B cell (primary cell): ENCODE results near the gene FRK. TPM values are rescaled to one million over a fixed set of nuclear protein-coding genes. Genes with fewer than 3 reads are reported as not detected.
A peak's percentile ranks its signal among the peaks of the same experiment; 100 is the strongest.

Source experiments
- ATAC-seq: fragments of 200-7000 bp; cut with Tn5 transposase; one replicate; pipeline ENCODE4 v1.10.0; 2021; ENCODE audit warnings: low read depth, mild to moderate bottlenecking, moderate number of reproducible peaks, moderate library complexity
- CTCF ChIA-PET: fragments of 350-600 bp; sonication (Branson Sonifier 250); formaldehyde crosslinking; loops from one replicate; lab custom pipeline; 2021; ENCODE audit warnings: antibody characterized with exemption, inconsistent platforms; lab: Charles Lee
- POLR2A ChIA-PET: fragments of 350-600 bp; sonication (Branson Sonifier 250); formaldehyde crosslinking; loops from one replicate; lab custom pipeline; 2021; ENCODE audit warnings: antibody characterized with exemption; lab: Charles Lee
- DNase-seq: peaks from one replicate; pipeline ENCODE4 v3.0.0; 2013
- H2AFZ ChIP-seq: 2 replicates; pipeline ENCODE4 v1.6.1; 2012; ENCODE audit warnings: mild to moderate bottlenecking, low read depth, low read length; ENCODE audit not compliant: insufficient read depth, poor library complexity, severe bottlenecking
- H3K27ac ChIP-seq, 2 donors: 1 replicate in 1 of 2; 2 replicates in 1 of 2; pipeline ENCODE4 v1.5.1; 2012 to 2013; ENCODE audit warnings: low read length in 2 of 2, mild to moderate bottlenecking in 2 of 2, moderate library complexity in 1 of 2
- H3K27me3 ChIP-seq, 4 experiments: fragments of 200-600 bp in 1 of 4; sonication (generic) in 1 of 4; replicated peaks in 1 of 4; 1 replicate in 2 of 4; 2 replicates in 2 of 4; pipeline versions ENCODE4 v1.6.1 to v1.7.0; 2013 to 2016; ENCODE audit warnings: low read length in 3 of 4, mild to moderate bottlenecking in 2 of 4, mixed read lengths in 1 of 4, moderate library complexity in 1 of 4; ENCODE audit not compliant: insufficient read depth in 4 of 4, control insufficient read depth in 3 of 4; ENCODE audit errors: control extremely low read depth in 1 of 4
- H3K36me3 ChIP-seq, 2 experiments: replicated peaks in 1 of 2; 1 replicate in 1 of 2; 2 replicates in 1 of 2; pipeline versions ENCODE4 v1.6.1 to v1.7.1; 2013; ENCODE audit warnings: low read length in 1 of 2; ENCODE audit not compliant: insufficient read depth in 2 of 2, control insufficient read depth in 1 of 2; ENCODE audit errors: control extremely low read depth in 1 of 2, extremely low read depth in 1 of 2
- H3K4me1 ChIP-seq, 2 donors: fragments of 200-600 bp in 1 of 2; sonication (generic) in 1 of 2; 1 replicate in 1 of 2; 2 replicates in 1 of 2; pipeline versions ENCODE4 v1.5.1 to v1.6.1; 2013 to 2017; ENCODE audit warnings: low read length in 2 of 2; ENCODE audit not compliant: control insufficient read depth in 2 of 2, insufficient read depth in 2 of 2
- H3K4me2 ChIP-seq: replicated peaks from 2 replicates; pipeline ENCODE3; 2012; ENCODE audit warnings: mild to moderate bottlenecking, low read depth, low read length; ENCODE audit not compliant: poor library complexity, severe bottlenecking
- H3K4me3 ChIP-seq, 5 experiments: fragments of 200-600 bp in 1 of 5; sonication (generic) in 1 of 5; 1 replicate in 3 of 5; 2 replicates in 2 of 5; pipeline versions ENCODE4 v1.5.1 to v1.7.0; 2011 to 2016; ENCODE audit warnings: low read length in 4 of 5, mild to moderate bottlenecking in 4 of 5, low read depth in 2 of 5, control low read depth in 1 of 5, moderate library complexity in 1 of 5; ENCODE audit not compliant: insufficient read depth in 1 of 5; ENCODE audit errors: control extremely low read depth in 1 of 5, extremely low read depth in 1 of 5
- H3K79me2 ChIP-seq: fragments of 200-600 bp; sonication (generic); one replicate; pipeline ENCODE4 v1.6.0; 2016; ENCODE audit warnings: low read length; ENCODE audit not compliant: control insufficient read depth, insufficient read depth
- H3K9ac ChIP-seq: fragments of 200-600 bp; sonication (generic); 2 replicates; pipeline ENCODE4 v1.6.1; 2017; ENCODE audit warnings: mild to moderate bottlenecking, low read length, moderate library complexity
- H3K9me3 ChIP-seq, 3 donors: one replicate each; pipeline versions ENCODE4 v1.6.1 to v1.7.1; 2013; ENCODE audit warnings: low read length in 2 of 3; ENCODE audit not compliant: control insufficient read depth in 2 of 3, insufficient read depth in 1 of 3; ENCODE audit errors: control extremely low read depth in 1 of 3
- H4K20me1 ChIP-seq: 2 replicates; pipeline ENCODE4 v1.6.0; 2012; ENCODE audit warnings: mild to moderate bottlenecking, low read length; ENCODE audit not compliant: insufficient read depth, control insufficient read depth, poor library complexity, severe bottlenecking
- H3K27ac Mint-ChIP-seq: one replicate; pipeline ENCODE4 v1.8.0; 2021; ENCODE audit warnings: mixed read lengths
- H3K27me3 Mint-ChIP-seq: one replicate; pipeline ENCODE4 v1.8.0; 2021; ENCODE audit warnings: mixed read lengths
- H3K4me1 Mint-ChIP-seq: one replicate; pipeline ENCODE4 v1.8.0; 2021; ENCODE audit warnings: mixed read lengths
- H3K4me3 Mint-ChIP-seq: one replicate; pipeline ENCODE4 v1.8.0; 2021; ENCODE audit warnings: mixed read lengths
- H3K9me3 Mint-ChIP-seq: one replicate; pipeline ENCODE4 v1.8.0; 2022; ENCODE audit warnings: mixed read lengths; ENCODE audit not compliant: insufficient read depth
- EZH2 ChIP-seq: IDR thresholded peaks from 2 replicates; pipeline ENCODE4 v1.6.1; 2012; ENCODE audit warnings: borderline replicate concordance, low read depth, mild to moderate bottlenecking, moderate library complexity, low read length; ENCODE audit not compliant: insufficient read depth, poor library complexity, severe bottlenecking
- WGBS: methylation state at CpG from one replicate; pipeline ENCODE4 v1.1.5; 2013; ENCODE audit warnings: missing lambda C conversion rate; ENCODE audit not compliant: insufficient coverage; 5-methylcytosine and 5-hydroxymethylcytosine counted together
- intact Hi-C: fragments of 100-400 bp; cut with micrococcal nuclease; formaldehyde crosslinking; loops from one replicate; pipeline ENCODE4 v1.10.0; 2022
- polyA plus RNA-seq: library from polyadenylated mRNA; depleted of rRNA; stranded (reverse); fragments of >200 nt; gene quantifications from 2 replicates; pipeline ENCODE4 v1.2.3, GENCODE V29; 2012
- total RNA-seq, 2 donors: library from RNA; stranded (reverse); fragments of 120-200 nt in 1 of 2; gene quantifications; 1 replicate in 1 of 2; 2 replicates in 1 of 2; pipeline versions ENCODE4 v1.2.3 to v1.2.4, GENCODE V29; 2013 to 2022
- TF ChIP-seq, protein P1 (sequence below): fragments of 200-600 bp; IDR thresholded peaks from one replicate; pipeline ENCODE4 v1.8.0; 2022; ENCODE audit warnings: antibody characterized with exemption, mild to moderate bottlenecking

FRK gene
- total and polyA plus RNA-seq, 2 donors (not counting 1 experiment from before 2014, with no cell fraction given) = 0.01 to 0.07 TPM

- no peaks in the 10 kb centered on the region for H3K27me3 ChIP-seq
- H3K79me2 ChIP-seq = peaks cover 39% of the 10 kb centered on the region
- H3K9me3 ChIP-seq = peaks cover 0 to 9% (median 8%) of the 10 kb centered on the region in 3 donors
- H2AFZ ChIP-seq = peak within 1 kb of the TSS; percentile 89
- peak; percentile 89 for ATAC-seq
- peaks cover 23 to 25% of the 10 kb centered on the region in 2 donors for H3K4me1 ChIP-seq
- peak; percentile 91 for DNase-seq
- TF ChIP-seq, protein P1, sequence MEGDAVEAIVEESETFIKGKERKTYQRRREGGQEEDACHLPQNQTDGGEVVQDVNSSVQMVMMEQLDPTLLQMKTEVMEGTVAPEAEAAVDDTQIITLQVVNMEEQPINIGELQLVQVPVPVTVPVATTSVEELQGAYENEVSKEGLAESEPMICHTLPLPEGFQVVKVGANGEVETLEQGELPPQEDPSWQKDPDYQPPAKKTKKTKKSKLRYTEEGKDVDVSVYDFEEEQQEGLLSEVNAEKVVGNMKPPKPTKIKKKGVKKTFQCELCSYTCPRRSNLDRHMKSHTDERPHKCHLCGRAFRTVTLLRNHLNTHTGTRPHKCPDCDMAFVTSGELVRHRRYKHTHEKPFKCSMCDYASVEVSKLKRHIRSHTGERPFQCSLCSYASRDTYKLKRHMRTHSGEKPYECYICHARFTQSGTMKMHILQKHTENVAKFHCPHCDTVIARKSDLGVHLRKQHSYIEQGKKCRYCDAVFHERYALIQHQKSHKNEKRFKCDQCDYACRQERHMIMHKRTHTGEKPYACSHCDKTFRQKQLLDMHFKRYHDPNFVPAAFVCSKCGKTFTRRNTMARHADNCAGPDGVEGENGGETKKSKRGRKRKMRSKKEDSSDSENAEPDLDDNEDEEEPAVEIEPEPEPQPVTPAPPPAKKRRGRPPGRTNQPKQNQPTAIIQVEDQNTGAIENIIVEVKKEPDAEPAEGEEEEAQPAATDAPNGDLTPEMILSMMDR = peak; percentile 52
- no peak for TF ChIP-seq EZH2
- Mint-ChIP-seq H3K4me1 (peaks cover 48% of the 10 kb centered on the region), H3K9me3 (peaks cover 4% of the 10 kb centered on the region), H3K27ac (peak within 1 kb of the TSS; percentile 95), H3K27me3 (no peaks in the 10 kb centered on the region), H3K4me3 (peak within 1 kb of the TSS; percentile 98)
- H3K4me2 ChIP-seq = peak within 1 kb of the TSS; percentile 87
- peak within 1 kb of the TSS; percentile 92 for H3K9ac ChIP-seq
- peaks cover 33% of the 10 kb centered on the region for H4K20me1 ChIP-seq
- peak within 1 kb of the TSS; percentile 73 to 76 for H3K27ac ChIP-seq
- ChIA-PET POLR2A (interaction anchor here (0.6 to 1.5 kb wide), 5 partner anchors 82 to 470 kb away, joined by 3 to 9 read pairs (median 5); partner anchors contain the start of gene RWDD1), CTCF (interaction anchor here (1.2 to 3.2 kb wide), 9 partner anchors 9 to 544 kb away, joined by 3 to 38 read pairs (median 9); partner anchors contain the start of gene COL10A1)
- WGBS = under 1% methylated on average over 86 of the region's 87 CpGs
- H3K36me3 ChIP-seq = peaks cover 0 to 18% of the 10 kb centered on the region in 2 experiments
- peak within 1 kb of the TSS; percentile 66 to 94 (median 85) for H3K4me3 ChIP-seq
- intact Hi-C loops = loop anchor here (1.0 to 10.0 kb wide), 8 partner anchors 82 to 1577 kb away; partner anchors contain the start of genes CALHM6, KPNA5, NUS1 and RWDD1
These were observed 40.0 kb upstream of the FRK start, which contains the start of gene NT5DC1 for GRCh38 chr6:116100419-116101301. Gene NT5DC1 (plus strand): TSS chr6:116100853. CDS start chr6:116100931, 78 bp downstream.
